HCEC 1CT (cell line): ENCODE data around the gene CPB2.

Source experiments
- DNase-seq: peaks from one replicate; pipeline ENCODE4 v3.0.0-alpha.2; 2017

CPB2 gene

DNA sequence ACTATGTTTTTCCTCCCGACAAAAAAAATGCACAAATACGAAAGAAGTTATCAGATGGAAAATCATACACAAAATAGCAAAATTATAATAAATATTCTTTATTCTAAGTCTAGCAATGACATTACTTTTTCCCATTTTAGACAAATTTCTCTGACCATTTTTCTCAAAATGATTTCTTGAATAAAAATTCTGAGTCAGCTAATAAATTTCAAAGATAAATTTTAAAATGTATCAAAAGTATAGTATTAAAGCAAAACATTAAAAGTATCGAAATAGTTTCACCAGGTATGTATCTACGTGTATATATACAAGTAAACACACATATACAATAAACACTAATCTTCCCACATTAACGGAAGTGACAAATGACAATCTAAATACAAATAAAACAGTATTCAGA lies 61.2 kb downstream of the CPB2 start:
- no peak for DNase-seq

DNA sequence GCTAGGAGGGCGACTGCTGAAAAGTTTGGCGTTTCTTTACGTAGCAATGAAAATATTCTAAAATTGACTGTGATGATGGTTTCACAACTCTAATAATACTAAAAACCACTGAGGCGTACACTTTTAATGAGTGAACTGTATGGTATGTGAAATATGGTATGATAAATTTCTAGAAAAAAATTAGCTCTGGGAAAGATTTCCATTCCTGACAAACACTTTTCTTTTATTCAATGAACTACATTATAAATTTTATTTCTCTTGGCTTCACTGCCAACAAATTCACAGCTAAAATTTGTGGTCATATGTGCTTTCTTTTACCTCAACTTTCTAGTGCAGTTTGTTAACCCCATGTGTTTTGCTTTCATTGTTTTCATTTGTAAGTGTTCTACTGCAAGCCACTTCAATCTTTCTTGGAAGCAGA lies 63.4 kb downstream of the CPB2 start:
- no peak for DNase-seq

- DNase-seq: no peak
Measured at GRCh38 chr13:46040763-46041162, 64.1 kb downstream of the CPB2 start.

- peak; percentile 68 for DNase-seq
Measured at GRCh38 chr13:46039411-46040182, 65.2 kb downstream of the CPB2 start.

GRCh38 chr13:46038296-46038695 lies 66.5 kb downstream of the CPB2 start:
- no peak for DNase-seq

GRCh38 chr13:46035066-46035465 lies 69.8 kb downstream of the CPB2 start:
- no peak for DNase-seq

GRCh38 chr13:46032341-46032740 lies 72.5 kb downstream of the CPB2 start:
- no peak for DNase-seq

- peak; percentile 83 for DNase-seq
Measured at GRCh38 chr13:46031581-46032263, 73.1 kb downstream of the CPB2 start.

DNA sequence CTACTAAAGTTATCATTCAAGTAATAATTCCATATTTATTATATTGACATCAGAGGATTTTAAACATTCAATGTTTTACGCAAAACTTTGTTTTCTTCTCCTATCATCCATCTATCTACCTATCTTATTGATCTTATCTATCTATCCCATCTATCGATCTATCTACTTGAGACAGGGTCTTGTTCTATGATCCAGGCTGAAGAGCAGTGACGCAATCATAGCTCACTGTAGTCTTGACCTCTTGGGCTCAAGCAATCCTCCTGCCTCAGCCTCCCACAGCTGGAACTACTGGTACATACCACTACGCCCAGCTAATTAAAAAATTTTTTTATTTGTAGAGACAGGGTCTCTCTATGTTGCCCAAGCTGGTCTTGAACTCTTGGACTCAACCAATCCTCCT lies 79.7 kb downstream of the CPB2 start:
- no peak for DNase-seq

- no peak for DNase-seq
Measured at GRCh38 chr13:46022481-46022880, 82.4 kb downstream of the CPB2 start.

DNA sequence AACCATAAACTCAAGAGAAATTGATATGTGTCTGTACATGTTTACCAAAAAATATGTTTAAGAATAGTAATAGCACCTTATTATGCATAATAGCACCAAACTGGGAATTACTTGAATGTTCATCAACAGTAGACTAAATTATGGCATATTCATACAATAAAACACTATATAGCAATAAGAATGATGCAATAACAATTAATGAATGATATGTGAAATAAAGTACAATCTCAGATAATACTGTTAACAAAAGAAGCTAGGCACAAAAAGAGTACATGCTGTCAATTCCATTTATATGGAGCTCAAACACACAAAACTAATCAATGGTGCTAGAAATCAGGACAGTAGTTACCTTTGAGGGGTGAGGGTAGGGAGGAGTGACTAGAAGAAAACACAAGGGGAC lies 88.6 kb downstream of the CPB2 start:
- DNase-seq: no peak

DNA sequence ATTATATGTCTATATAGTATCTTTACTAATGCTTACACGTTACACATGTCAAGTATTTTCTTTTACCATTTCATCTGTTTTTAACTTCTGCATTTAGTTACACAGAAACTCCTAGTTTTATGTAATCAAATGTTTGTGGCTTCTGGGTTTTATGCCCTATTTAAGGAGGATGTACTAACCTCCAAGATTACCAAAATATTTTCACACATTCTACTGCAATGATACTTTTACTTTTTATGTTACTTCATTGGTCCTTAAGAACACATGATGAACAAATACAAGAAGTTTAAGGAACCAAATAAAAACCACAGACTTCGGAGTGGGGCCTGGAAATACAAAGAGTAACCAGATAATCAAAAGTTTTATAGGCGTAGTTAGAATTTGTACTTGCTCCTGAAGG lies 89.5 kb downstream of the CPB2 start:
- no peak for DNase-seq

- DNase-seq: no peak
Measured at GRCh38 chr13:46012404-46012803, 92.4 kb downstream of the CPB2 start.

DNA sequence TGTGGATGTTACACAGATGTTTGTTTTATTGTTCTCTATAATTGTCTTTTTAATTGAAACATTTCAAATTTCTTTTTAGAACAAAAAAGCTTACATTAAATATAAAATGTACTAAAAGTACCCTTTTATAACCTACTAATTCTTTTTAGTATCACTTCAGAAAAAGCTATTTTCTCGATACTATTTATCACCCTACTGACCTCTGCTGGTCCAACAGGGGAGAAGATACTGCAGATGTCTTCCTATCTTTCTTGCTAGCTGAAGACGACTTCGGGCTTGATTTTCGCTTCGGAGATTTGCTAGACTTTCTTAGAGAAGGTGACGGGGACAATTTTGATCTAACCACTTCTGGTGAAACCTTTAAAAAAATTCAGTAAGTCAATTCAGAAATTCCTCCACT lies 94.7 kb downstream of the CPB2 start:
- DNase-seq: no peak

- DNase-seq: no peak
Measured at GRCh38 chr13:46008631-46009030, 96.2 kb downstream of the CPB2 start.

DNA sequence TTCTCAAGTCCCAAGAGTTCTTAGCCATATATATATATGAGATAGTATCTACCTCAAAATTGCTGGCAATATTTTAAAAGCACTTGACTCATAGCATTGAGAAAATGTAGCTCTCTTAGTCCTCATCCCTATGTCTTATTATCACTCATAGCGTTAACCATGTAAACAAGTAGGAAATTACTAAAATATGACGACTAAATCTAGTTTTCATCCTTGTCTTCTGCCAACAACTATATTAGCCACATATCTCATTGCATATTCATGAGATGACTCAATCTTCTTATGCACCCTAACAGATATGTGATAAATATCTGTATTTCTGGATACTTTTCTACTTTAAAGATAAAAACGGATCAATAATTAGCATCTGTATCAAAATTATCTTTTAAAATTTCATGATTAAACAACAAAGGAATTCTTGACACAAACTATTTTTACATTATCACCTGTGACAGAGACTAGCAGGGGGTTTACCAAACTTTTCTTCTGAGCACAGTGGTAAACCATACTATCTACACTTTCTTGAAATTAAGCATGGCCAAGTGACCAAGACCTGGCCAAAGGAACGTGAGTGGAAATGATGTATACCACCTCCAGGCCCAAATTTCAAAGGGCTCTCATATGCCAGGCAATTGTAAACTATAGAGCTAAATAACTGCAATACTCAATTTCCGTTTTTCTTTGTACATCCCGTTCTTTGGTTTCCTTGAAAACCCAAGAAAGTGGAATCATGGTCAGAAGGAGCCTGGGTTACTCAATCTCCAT lies 98.0 kb downstream of the CPB2 start:
- DNase-seq: peak; percentile 39

DNA sequence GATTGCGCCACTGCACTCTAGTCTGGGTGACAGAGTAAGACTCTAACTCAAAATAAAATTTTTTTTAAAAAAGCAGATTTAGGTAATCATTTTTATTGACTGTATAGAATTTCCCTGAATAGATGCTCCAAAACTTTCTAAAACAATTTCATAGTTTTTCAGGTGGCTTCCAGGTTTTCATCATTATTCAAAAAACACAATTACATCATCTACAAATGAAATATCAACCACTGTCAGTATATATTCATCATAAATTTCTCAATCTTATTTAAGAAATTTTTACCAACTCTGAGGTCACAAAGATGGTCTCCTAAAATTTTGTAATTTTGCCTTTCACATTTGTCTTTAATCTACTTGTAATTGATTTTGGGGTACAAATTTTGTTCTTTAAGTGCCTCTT lies 100.3 kb downstream of the CPB2 start:
- no peak for DNase-seq
